Osteoblast (primary cell): ENCODE measurements around the gene KLF9. TPM values are rescaled to one million over a fixed set of nuclear protein-coding genes. Genes with fewer than 3 reads are reported as not detected.

Experiments used
- DNase-seq: peaks from one replicate; pipeline ENCODE4 v3.0.0; 2011; ENCODE audit warnings: low spot score, mixed read lengths; ENCODE audit not compliant: insufficient read length; ENCODE audit errors: missing footprints
- H2AFZ ChIP-seq: 2 replicates; pipeline ENCODE4 v1.6.0; 2011; ENCODE audit warnings: mild to moderate bottlenecking, low read length
- H3K27ac ChIP-seq: 2 replicates; pipeline ENCODE4 v1.5.1; 2011; ENCODE audit warnings: mild to moderate bottlenecking, low read depth, low read length, moderate library complexity
- H3K27me3 ChIP-seq: 2 replicates; pipeline ENCODE4 v1.6.0; 2012; ENCODE audit warnings: mild to moderate bottlenecking, control low read depth, inconsistent platforms, low read length, moderate library complexity; ENCODE audit not compliant: insufficient read depth
- H3K36me3 ChIP-seq: 2 replicates; pipeline ENCODE4 v1.5.1; 2011; ENCODE audit warnings: mild to moderate bottlenecking, low read length, control low read depth, moderate library complexity; ENCODE audit not compliant: insufficient read depth
- H3K4me1 ChIP-seq: 2 replicates; pipeline ENCODE4 v1.5.1; 2011; ENCODE audit warnings: mild to moderate bottlenecking, low read length, control low read depth, moderate library complexity; ENCODE audit not compliant: insufficient read depth
- H3K4me2 ChIP-seq: 2 replicates; pipeline ENCODE4 v1.6.0; 2011; ENCODE audit warnings: mild to moderate bottlenecking, low read length; ENCODE audit not compliant: insufficient read depth
- H3K4me3 ChIP-seq: fragments of 200-600 bp; sonication (generic); 3 replicates; pipeline ENCODE4 v1.5.1; 2012; ENCODE audit warnings: mild to moderate bottlenecking, low read length, inconsistent platforms; ENCODE audit not compliant: insufficient read depth
- H3K79me2 ChIP-seq: 2 replicates; pipeline ENCODE4 v1.6.0; 2012; ENCODE audit warnings: mild to moderate bottlenecking, low read length, control low read depth, inconsistent platforms; ENCODE audit not compliant: insufficient read depth
- H3K9me3 ChIP-seq: 2 replicates; pipeline ENCODE4 v1.5.1; 2011; ENCODE audit warnings: low read depth, low read length, control low read depth
- H4K20me1 ChIP-seq: 2 replicates; pipeline ENCODE4 v1.6.0; 2012; ENCODE audit warnings: mild to moderate bottlenecking, low read length, control low read depth; ENCODE audit not compliant: insufficient read depth
- total RNA-seq: library from RNA; depleted of rRNA; stranded (reverse); fragments of >200 nt; gene quantifications from 2 replicates; pipeline ENCODE4 v1.2.3, GENCODE V29; 2012
- TF ChIP-seq, protein P1 (sequence below): IDR thresholded peaks from 2 replicates; pipeline ENCODE4 v1.5.1; 2011; ENCODE audit warnings: mild to moderate bottlenecking, low read depth, low read length, moderate library complexity; ENCODE audit errors: extremely low read depth

KLF9 gene
- total RNA-seq, 1 donor: 51.8 TPM

DNA sequence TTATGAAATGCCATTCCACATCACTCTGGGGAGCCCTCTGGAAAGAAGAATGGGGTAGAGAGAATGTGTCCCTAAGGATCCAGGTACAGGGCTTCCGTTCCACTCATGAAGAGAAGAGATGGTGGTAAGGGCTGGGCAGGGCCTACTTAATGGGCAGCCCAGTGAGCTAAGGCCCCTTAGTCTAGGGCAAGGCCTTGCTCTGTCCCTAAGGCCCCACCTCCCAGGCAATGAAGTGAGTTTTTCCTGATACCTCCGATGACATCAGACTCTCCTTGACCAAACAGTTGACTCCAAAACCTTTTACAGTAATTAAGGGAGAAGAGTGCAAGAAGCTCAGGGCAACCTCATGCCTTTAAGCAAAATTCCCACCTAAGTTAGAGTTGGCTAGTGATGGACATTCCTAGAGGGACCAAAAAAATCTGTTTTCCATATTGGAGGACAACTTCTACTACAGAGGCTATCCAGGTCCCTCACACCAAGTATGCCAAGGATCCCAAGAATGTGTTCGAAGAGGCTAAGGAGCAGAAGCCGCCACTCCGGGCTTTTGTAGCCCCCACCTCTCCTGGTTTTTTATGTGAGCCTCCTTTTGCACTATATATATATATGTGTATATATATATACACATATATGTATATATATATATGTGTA lies 5.9 kb downstream of the KLF9 start:
- no peak for DNase-seq
- Histone ChIP-seq H3K4me2 (no peak overlapping the region), H4K20me1 (peaks cover 4% of the 10 kb centered on the region), H3K27ac (peak overlapping the region; percentile 99), H3K79me2 (peaks cover 92% of the 10 kb centered on the region), H3K27me3 (no peaks in the 10 kb centered on the region), H3K9me3 (no peaks in the 10 kb centered on the region), H3K36me3 (peaks cover 6% of the 10 kb centered on the region), H3K4me3 (no peak overlapping the region), H3K4me1 (peaks cover 67% of the 10 kb centered on the region), H2AFZ (no peak overlapping the region)
- TF ChIP-seq, protein P1, sequence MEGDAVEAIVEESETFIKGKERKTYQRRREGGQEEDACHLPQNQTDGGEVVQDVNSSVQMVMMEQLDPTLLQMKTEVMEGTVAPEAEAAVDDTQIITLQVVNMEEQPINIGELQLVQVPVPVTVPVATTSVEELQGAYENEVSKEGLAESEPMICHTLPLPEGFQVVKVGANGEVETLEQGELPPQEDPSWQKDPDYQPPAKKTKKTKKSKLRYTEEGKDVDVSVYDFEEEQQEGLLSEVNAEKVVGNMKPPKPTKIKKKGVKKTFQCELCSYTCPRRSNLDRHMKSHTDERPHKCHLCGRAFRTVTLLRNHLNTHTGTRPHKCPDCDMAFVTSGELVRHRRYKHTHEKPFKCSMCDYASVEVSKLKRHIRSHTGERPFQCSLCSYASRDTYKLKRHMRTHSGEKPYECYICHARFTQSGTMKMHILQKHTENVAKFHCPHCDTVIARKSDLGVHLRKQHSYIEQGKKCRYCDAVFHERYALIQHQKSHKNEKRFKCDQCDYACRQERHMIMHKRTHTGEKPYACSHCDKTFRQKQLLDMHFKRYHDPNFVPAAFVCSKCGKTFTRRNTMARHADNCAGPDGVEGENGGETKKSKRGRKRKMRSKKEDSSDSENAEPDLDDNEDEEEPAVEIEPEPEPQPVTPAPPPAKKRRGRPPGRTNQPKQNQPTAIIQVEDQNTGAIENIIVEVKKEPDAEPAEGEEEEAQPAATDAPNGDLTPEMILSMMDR: no peak

DNA sequence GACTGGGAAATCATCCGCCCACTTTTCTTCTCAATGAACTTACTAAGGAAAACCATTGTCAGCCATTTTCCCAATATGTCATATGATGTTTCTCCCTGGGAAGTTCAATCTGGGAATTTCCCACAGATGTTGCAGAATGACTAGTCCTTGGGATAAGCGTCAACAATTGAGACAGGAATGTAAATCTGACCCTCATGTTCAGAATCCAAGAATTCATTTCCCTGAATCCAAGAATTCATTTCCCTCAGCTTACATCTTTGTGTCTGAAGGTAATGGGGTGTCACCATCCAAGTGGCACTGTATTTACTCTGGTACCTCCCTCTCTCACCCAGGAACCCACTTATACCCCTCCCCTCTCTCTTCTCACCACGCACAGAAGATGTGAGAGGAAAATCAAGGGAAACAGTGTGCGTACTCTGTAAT lies 7.4 kb downstream of the KLF9 start:
- peaks cover 11% of the 10 kb centered on the region for H4K20me1 ChIP-seq
- no peaks in the 10 kb centered on the region for H3K9me3 ChIP-seq
- no peak overlapping the region for H2AFZ ChIP-seq
- peaks cover 75% of the 10 kb centered on the region for H3K4me1 ChIP-seq
- TF ChIP-seq, protein P1: no peak
- peaks cover 95% of the 10 kb centered on the region for H3K79me2 ChIP-seq
- H3K27me3 ChIP-seq: no peaks in the 10 kb centered on the region
- no peak overlapping the region for H3K4me3 ChIP-seq
- peak overlapping the region; percentile 99 for H3K27ac ChIP-seq
- peak overlapping the region; percentile 64 for H3K4me2 ChIP-seq
- H3K36me3 ChIP-seq: peaks cover 6% of the 10 kb centered on the region
- no peak for DNase-seq

DNA sequence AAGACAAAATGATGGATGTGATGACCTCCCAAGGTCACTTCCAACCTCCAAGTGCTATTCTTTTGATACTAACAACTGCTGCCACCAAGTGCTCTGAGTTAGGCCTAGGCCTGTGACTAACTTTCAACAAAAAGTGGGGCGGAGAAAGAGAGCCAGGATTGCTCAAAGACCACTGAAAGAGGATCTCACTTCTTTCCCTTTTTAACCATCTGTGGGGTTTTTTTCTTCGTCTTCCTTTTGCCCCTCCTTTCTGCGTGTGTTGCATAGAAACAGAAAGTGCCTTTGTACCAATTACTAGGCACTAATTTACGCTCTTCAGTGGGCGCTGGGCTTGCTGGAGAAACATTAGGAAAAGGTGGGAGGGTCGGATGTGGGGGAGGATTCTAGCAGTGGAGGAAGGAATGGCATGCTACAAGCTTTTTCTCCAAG lies 8.0 kb downstream of the KLF9 start:
- H3K27ac ChIP-seq: peak overlapping the region; percentile 99
- no peak overlapping the region for H2AFZ ChIP-seq
- no peak for DNase-seq
- H3K9me3 ChIP-seq: no peaks in the 10 kb centered on the region
- H3K4me3 ChIP-seq: peak overlapping the region; percentile 34
- H3K4me2 ChIP-seq: peak overlapping the region; percentile 64
- H3K27me3 ChIP-seq: no peaks in the 10 kb centered on the region
- TF ChIP-seq, protein P1: no peak
- peaks cover 92% of the 10 kb centered on the region for H3K79me2 ChIP-seq
- peaks cover 13% of the 10 kb centered on the region for H4K20me1 ChIP-seq
- H3K36me3 ChIP-seq: peaks cover 6% of the 10 kb centered on the region
- peaks cover 75% of the 10 kb centered on the region for H3K4me1 ChIP-seq

DNA sequence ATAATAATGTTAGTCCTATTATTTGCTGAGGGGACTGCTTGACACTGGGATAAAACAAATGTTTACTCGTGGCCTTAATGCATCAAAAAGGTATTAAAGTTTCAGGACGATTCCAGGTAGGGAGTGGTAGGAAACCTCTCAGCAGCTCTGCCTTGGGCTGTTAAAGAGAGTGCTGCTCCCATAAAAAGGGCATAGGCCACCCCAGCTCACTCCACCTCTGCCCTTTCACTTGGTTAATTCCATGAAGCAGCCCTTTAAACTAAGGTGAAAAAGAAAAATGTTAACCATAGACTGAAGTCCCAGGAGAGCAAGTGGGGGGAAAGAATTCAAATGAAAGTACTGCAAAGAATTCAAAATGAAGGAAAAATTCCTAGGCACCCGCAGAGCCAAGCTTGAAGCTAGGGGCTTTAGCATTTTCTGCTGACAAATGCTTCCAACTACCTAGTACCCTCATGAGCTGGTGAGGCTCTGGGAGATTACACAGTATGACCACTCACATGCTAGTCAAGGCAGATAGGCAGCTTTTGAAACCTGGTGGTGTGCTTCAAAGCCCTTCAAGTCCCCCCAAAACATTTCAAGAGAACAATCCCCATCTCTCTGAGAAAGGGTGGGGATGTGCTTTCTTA lies 8.5 kb downstream of the KLF9 start:
- TF ChIP-seq, protein P1: no peak
- H4K20me1 ChIP-seq: peaks cover 14% of the 10 kb centered on the region
- H3K4me1 ChIP-seq: peaks cover 74% of the 10 kb centered on the region
- peak overlapping the region; percentile 34 for H3K4me3 ChIP-seq
- DNase-seq: no peak
- peaks cover 92% of the 10 kb centered on the region for H3K79me2 ChIP-seq
- peak overlapping the region; percentile 64 for H3K4me2 ChIP-seq
- H3K27ac ChIP-seq: peak overlapping the region; percentile 99
- H2AFZ ChIP-seq: no peak overlapping the region
- no peaks in the 10 kb centered on the region for H3K9me3 ChIP-seq
- peaks cover 6% of the 10 kb centered on the region for H3K36me3 ChIP-seq
- no peaks in the 10 kb centered on the region for H3K27me3 ChIP-seq
